Uterus (tissue), 2 donors: ENCODE data around the gene ASTN1.

Experiments
- CTCF ChIP-seq, 4 experiments: fragments of 200-600 bp in 2 of 4; fragments of 450-650 bp in 2 of 4; sonication (generic) in 2 of 4; IDR thresholded peaks; one replicate each; pipeline ENCODE4 v1.5.1; 2016 to 2019; ENCODE audit warnings: antibody characterized with exemption in 4 of 4, mild to moderate bottlenecking in 2 of 4, moderate library complexity in 1 of 4
- POLR2A ChIP-seq, 2 donors: fragments of 450-650 bp; IDR thresholded peaks; one replicate each; pipeline ENCODE4 v1.6.1; 2016; ENCODE audit warnings: antibody characterized with exemption in 2 of 2, mild to moderate bottlenecking in 1 of 2, moderate library complexity in 1 of 2

GRCh38 chr1:177035586-177035985, 128.9 kb downstream of the ASTN1 start:
- TF ChIP-seq CTCF (IDR thresholded peaks at IDR 0.05) (no peak), POLR2A (IDR thresholded peaks at IDR 0.05) (no peak)
